WTC11 (cell line): ENCODE results near the gene SHISA6.

Experiments used
- CREM ChIP-seq: sonication (generic); formaldehyde crosslinking; IDR thresholded peaks from 2 replicates; pipeline ENCODE4 v1.8.1; 2022; ENCODE audit warnings: mild to moderate bottlenecking, missing genetic modification reagents, moderate library complexity
- E2F5 ChIP-seq: sonication (generic); formaldehyde crosslinking; IDR thresholded peaks from 2 replicates; pipeline ENCODE4 v1.8.1; 2022; ENCODE audit warnings: mild to moderate bottlenecking, moderate library complexity, missing genetic modification reagents
- FOXK1 ChIP-seq: sonication (generic); formaldehyde crosslinking; IDR thresholded peaks from 2 replicates; pipeline ENCODE4 v1.8.0; 2022; ENCODE audit warnings: mild to moderate bottlenecking, moderate library complexity, missing genetic modification reagents
- GABPB1 ChIP-seq: sonication (generic); formaldehyde crosslinking; IDR thresholded peaks from 2 replicates; pipeline ENCODE4 v1.8.1; 2023; ENCODE audit warnings: mild to moderate bottlenecking, missing genetic modification reagents
- MAX ChIP-seq: sonication (generic); formaldehyde crosslinking; IDR thresholded peaks from 2 replicates; pipeline ENCODE4 v1.8.0; 2022; ENCODE audit warnings: mild to moderate bottlenecking, missing genetic modification reagents
- MXD4 ChIP-seq: fragments of 250-450 bp; sonication (Bioruptor Pico); IDR thresholded peaks from 2 replicates; pipeline ENCODE4 v1.8.0; 2021; ENCODE audit warnings: mild to moderate bottlenecking, moderate library complexity, borderline replicate concordance
- NR1H2 ChIP-seq: sonication (generic); formaldehyde crosslinking; IDR thresholded peaks from 2 replicates; pipeline ENCODE4 v1.9.0; 2021; ENCODE audit warnings: mild to moderate bottlenecking, moderate library complexity, missing genetic modification reagents
- NR3C1 ChIP-seq: sonication (generic); formaldehyde crosslinking; conservative IDR thresholded peaks from 2 replicates; pipeline ENCODE4 v1.8.1; 2023; ENCODE audit warnings: low read depth, mild to moderate bottlenecking, missing genetic modification reagents
- OVOL2 ChIP-seq: fragments of 250-450 bp; sonication (Bioruptor Pico); IDR thresholded peaks from 2 replicates; pipeline ENCODE4 v1.9.0; 2021; ENCODE audit warnings: mild to moderate bottlenecking, borderline replicate concordance
- SP1 ChIP-seq: sonication (generic); formaldehyde crosslinking; conservative IDR thresholded peaks from 2 replicates; pipeline ENCODE4 v1.8.1; 2022; ENCODE audit warnings: missing genetic modification reagents
- TEAD1 ChIP-seq: sonication (generic); formaldehyde crosslinking; IDR thresholded peaks from 2 replicates; pipeline ENCODE4 v1.8.0; 2022; ENCODE audit warnings: mild to moderate bottlenecking, missing genetic modification reagents
- USF1 ChIP-seq: sonication (generic); formaldehyde crosslinking; IDR thresholded peaks from 2 replicates; pipeline ENCODE4 v1.8.0; 2022; ENCODE audit warnings: mild to moderate bottlenecking, missing genetic modification reagents
- ZNF138 ChIP-seq: sonication (generic); formaldehyde crosslinking; conservative IDR thresholded peaks from 2 replicates; pipeline ENCODE4 v1.8.1; 2022; ENCODE audit warnings: mild to moderate bottlenecking, moderate library complexity, missing genetic modification reagents
- TF ChIP-seq, protein P1 (sequence below): fragments of 200-600 bp; IDR thresholded peaks from 2 replicates; pipeline ENCODE4 v1.8.0; 2022; ENCODE audit warnings: antibody characterized with exemption

DNA sequence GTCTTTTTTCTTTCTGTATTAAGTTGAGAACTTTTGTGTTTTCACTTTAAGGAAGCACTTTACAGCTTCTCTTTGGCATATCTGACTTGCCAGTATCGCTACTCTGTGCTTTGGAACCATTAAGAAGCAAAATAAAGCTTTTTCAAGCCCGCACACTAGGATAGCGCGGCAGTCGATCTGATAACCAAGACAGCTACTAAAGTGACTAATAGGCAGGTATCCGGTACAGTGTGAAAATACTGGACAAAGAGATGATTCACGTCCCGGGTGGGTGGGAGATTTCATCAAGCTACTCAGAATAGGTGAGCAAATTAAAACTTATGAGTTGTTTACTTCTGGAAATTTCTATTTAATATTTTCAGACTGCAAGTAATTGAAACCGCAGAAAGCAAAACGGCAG, 53.8 kb downstream of the SHISA6 start:
- TF ChIP-seq MXD4 (CRISPR knock-in tag) (no peak), GABPB1 (CRISPR knock-in tag) (no peak), MAX (CRISPR knock-in tag) (no peak), TEAD1 (CRISPR knock-in tag) (no peak), SP1 (CRISPR knock-in tag) (no peak), ZNF138 (CRISPR knock-in tag) (no peak), NR1H2 (no peak), NR3C1 (no peak), CREM (no peak), FOXK1 (CRISPR knock-in tag) (no peak), OVOL2 (no peak), USF1 (CRISPR knock-in tag) (no peak), E2F5 (CRISPR knock-in tag) (no peak)
- TF ChIP-seq, protein P1, sequence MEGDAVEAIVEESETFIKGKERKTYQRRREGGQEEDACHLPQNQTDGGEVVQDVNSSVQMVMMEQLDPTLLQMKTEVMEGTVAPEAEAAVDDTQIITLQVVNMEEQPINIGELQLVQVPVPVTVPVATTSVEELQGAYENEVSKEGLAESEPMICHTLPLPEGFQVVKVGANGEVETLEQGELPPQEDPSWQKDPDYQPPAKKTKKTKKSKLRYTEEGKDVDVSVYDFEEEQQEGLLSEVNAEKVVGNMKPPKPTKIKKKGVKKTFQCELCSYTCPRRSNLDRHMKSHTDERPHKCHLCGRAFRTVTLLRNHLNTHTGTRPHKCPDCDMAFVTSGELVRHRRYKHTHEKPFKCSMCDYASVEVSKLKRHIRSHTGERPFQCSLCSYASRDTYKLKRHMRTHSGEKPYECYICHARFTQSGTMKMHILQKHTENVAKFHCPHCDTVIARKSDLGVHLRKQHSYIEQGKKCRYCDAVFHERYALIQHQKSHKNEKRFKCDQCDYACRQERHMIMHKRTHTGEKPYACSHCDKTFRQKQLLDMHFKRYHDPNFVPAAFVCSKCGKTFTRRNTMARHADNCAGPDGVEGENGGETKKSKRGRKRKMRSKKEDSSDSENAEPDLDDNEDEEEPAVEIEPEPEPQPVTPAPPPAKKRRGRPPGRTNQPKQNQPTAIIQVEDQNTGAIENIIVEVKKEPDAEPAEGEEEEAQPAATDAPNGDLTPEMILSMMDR, result no peak
